OCI-LY7 (cell line): ENCODE data around the gene GLB1L. TPM values are rescaled to one million over a fixed set of nuclear protein-coding genes. Genes with fewer than 3 reads are reported as not detected.

Experiments
- BruUV-seq: library from RNA; stranded (reverse); fragments of 400-500 nt; replicated peaks from 2 replicates; lab custom pipeline; 2021; lab: Mats Ljungman, UMichigan
- CTCF ChIA-PET: fragments of 300-600 bp; sonication (Branson Sonifier 250); formaldehyde crosslinking; loops from one replicate; lab custom pipeline; 2022; ENCODE audit warnings: antibody characterized with exemption; ENCODE audit not compliant: unreplicated experiment; lab: Charles Lee
- POLR2A ChIA-PET: fragments of 300-600 bp; sonication (Branson Sonifier 250); formaldehyde crosslinking; loops from one replicate; lab custom pipeline; 2022; ENCODE audit warnings: antibody characterized with exemption; lab: Charles Lee
- DNase-seq: peaks from one replicate; pipeline ENCODE4 v3.0.0-alpha.2; 2015; ENCODE audit warnings: low spot score
- H2AFZ ChIP-seq: fragments of 200-600 bp; sonication (generic), shearing (Covaris generic); 2 replicates; pipeline ENCODE4 v1.6.1; 2014; ENCODE audit warnings: mild to moderate bottlenecking, antibody characterized with exemption, low read length, moderate library complexity
- H3K27ac ChIP-seq: fragments of 200-600 bp; sonication (generic); 2 replicates; pipeline ENCODE4 v1.5.1; 2014; ENCODE audit warnings: mixed run types, low read depth, mild to moderate bottlenecking, moderate library complexity, low read length, inconsistent platforms; ENCODE audit not compliant: poor library complexity, severe bottlenecking
- H3K36me3 ChIP-seq: fragments of 200-600 bp; sonication (generic); 2 replicates; pipeline ENCODE4 v1.6.1; 2014; ENCODE audit warnings: mild to moderate bottlenecking, antibody characterized with exemption, low read length, moderate library complexity, mixed read lengths; ENCODE audit not compliant: insufficient read depth
- H3K4me1 ChIP-seq: fragments of 200-600 bp; sonication (generic); 2 replicates; pipeline ENCODE4 v1.5.1; 2014; ENCODE audit warnings: mild to moderate bottlenecking, low read length; ENCODE audit not compliant: insufficient read depth, poor library complexity, severe bottlenecking
- H3K4me2 ChIP-seq: fragments of 200-600 bp; sonication (generic); 2 replicates; pipeline ENCODE4 v1.6.1; 2014; ENCODE audit warnings: mild to moderate bottlenecking, low read length
- H3K4me3 ChIP-seq: fragments of 200-600 bp; sonication (generic); 2 replicates; pipeline ENCODE4 v1.5.1; 2014; ENCODE audit warnings: mild to moderate bottlenecking, low read depth, low read length; ENCODE audit not compliant: poor library complexity, severe bottlenecking
- H3K79me2 ChIP-seq: fragments of 200-600 bp; sonication (generic); 2 replicates; pipeline ENCODE4 v1.6.1; 2016; ENCODE audit warnings: low read depth, mild to moderate bottlenecking, low read length, moderate library complexity, mixed read lengths; ENCODE audit not compliant: insufficient read depth
- H3K9me2 ChIP-seq: fragments of 200-600 bp; sonication (generic); 2 replicates; pipeline ENCODE4 v1.6.1; 2016; ENCODE audit warnings: mild to moderate bottlenecking, low read length, mixed read lengths; ENCODE audit not compliant: insufficient read depth
- H3K9me3 ChIP-seq: fragments of 200-600 bp; sonication (generic); 2 replicates; pipeline ENCODE4 v1.6.1; 2014; ENCODE audit warnings: mild to moderate bottlenecking, mixed run types, low read length, mixed read lengths
- H4K20me1 ChIP-seq: fragments of 200-600 bp; sonication (generic); 2 replicates; pipeline ENCODE4 v1.6.1; 2014; ENCODE audit warnings: mild to moderate bottlenecking, antibody characterized with exemption, low read length, moderate library complexity, mixed read lengths; ENCODE audit not compliant: insufficient read depth
- CTCF ChIP-seq: fragments of 200-600 bp; sonication (generic); conservative IDR thresholded peaks from 2 replicates; pipeline ENCODE4 v1.5.1; 2014; ENCODE audit warnings: mild to moderate bottlenecking, antibody characterized with exemption, low read length, moderate library complexity, mixed read lengths
- EZH2phosphoT487 ChIP-seq: fragments of 200-600 bp; sonication (generic); IDR thresholded peaks from 2 replicates; pipeline ENCODE4 v1.6.1; 2018; ENCODE audit warnings: low read depth, borderline replicate concordance, mild to moderate bottlenecking, mixed run types, antibody characterized with exemption, low read length, moderate library complexity, mixed read lengths
- intact Hi-C: fragments of 100-400 bp; cut with micrococcal nuclease; formaldehyde crosslinking; loops from one replicate; pipeline ENCODE4 v1.10.0; 2022; ENCODE audit not compliant: unreplicated experiment
- total RNA-seq, 2 experiments: library from RNA; depleted of rRNA in 1 of 2; stranded (reverse); fragments of >200 nt in 1 of 2; shearing (Covaris generic) in 1 of 2; gene quantifications; 2 replicates each; pipeline ENCODE4 v1.2.3, GENCODE V29; 2014 to 2022

The GLB1L gene
- total RNA-seq, 2 experiments from 2014 or later = 6.9 to 8.6 TPM

GRCh38 chr2:219243291-219243761 is 1.9 kb downstream of the GLB1L start:
- CTCF ChIA-PET = no interaction called here
- no peak overlapping the region for H3K4me2 ChIP-seq
- peaks cover 30% of the 10 kb centered on the region for H3K36me3 ChIP-seq
- no peak for DNase-seq
- POLR2A ChIA-PET = no interaction called here
- no peak overlapping the region for H2AFZ ChIP-seq
- H3K4me3 ChIP-seq = no peak overlapping the region
- H4K20me1 ChIP-seq = no peaks in the 10 kb centered on the region
- BruUV-seq = no TSS peak
- peaks cover 34% of the 10 kb centered on the region for H3K4me1 ChIP-seq
- H3K9me2 ChIP-seq = no peaks in the 10 kb centered on the region
- peaks cover 25% of the 10 kb centered on the region; the same call in 1 of the 2 replicates for H3K79me2 ChIP-seq
- intact Hi-C loops = no loop called here
- H3K9me3 ChIP-seq = no peaks in the 10 kb centered on the region
- H3K27ac ChIP-seq = no peak overlapping the region
- TF ChIP-seq EZH2phosphoT487 (no peak), CTCF (no peak)

- Histone ChIP-seq H3K9me3 (no peaks in the 10 kb centered on the region), H4K20me1 (no peaks in the 10 kb centered on the region), H3K4me1 (peaks cover 8% of the 10 kb centered on the region), H3K36me3 (peaks cover 78% of the 10 kb centered on the region), H3K4me2 (no peak overlapping the region), H2AFZ (no peak overlapping the region), H3K27ac (no peak overlapping the region), H3K4me3 (no peak overlapping the region), H3K79me2 (peaks cover 19% of the 10 kb centered on the region; the same call in 1 of the 2 replicates), H3K9me2 (no peaks in the 10 kb centered on the region)
- no peak for TF ChIP-seq EZH2phosphoT487
- no peak for TF ChIP-seq CTCF
- POLR2A ChIA-PET = interaction anchor here (1.2 to 6.0 kb wide), 2 partner anchors 11 to 14 kb away, joined by 3 to 28 read pairs; partner anchors contain the start of genes GLB1L and STK16
- no TSS peak for BruUV-seq
- CTCF ChIA-PET = no interaction called here
- intact Hi-C loops = no loop called here
- no peak for DNase-seq
Measured at GRCh38 chr2:219234331-219234730, 10.9 kb downstream of the GLB1L start.

DNA sequence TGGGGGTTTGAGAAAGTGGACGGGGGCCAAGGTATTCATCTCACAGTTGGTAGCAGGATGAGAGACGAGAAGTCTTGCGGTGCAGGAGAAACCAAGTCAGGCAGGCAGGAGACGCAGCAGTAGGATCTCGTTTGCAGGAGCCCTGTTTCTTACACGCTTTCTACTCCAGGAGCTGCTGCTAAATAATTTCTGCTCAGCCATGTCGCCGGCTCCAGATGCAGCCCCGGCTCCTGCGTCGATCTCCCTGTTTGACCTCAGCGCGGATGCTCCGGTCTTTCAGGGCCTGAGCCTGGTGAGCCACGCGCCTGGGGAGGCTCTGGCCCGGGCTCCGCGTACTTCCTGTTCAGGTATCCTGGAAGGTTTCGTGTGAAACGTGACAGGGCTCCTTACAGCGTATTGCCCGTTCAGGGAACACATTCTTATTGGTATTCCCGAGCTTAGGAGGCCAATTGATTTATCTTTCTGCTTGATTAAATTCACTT is 15.1 kb downstream of the GLB1L start:
- H3K79me2 ChIP-seq = peaks cover 19% of the 10 kb centered on the region; the same call in 1 of the 2 replicates
- peak; percentile 74 for DNase-seq
- peak overlapping the region; percentile 87 for H3K4me3 ChIP-seq
- peak overlapping the region; percentile 75 for H3K4me2 ChIP-seq
- BruUV-seq = TSS peak; percentile 80
- intact Hi-C loops = no loop called here
- peaks cover 16% of the 10 kb centered on the region for H3K4me1 ChIP-seq
- ChIA-PET POLR2A (interaction anchor here (1.2 to 6.0 kb wide), 8 partner anchors 9 to 54 kb away, joined by 3 to 28 read pairs (median 4); partner anchors contain the start of genes CNPPD1, GLB1L, STK16 and TUBA4A), CTCF (interaction anchor here (0.6 kb wide), 1 partner anchor 11 kb away, joined by 5 read pairs; no protein-coding TSS in a partner anchor)
- H4K20me1 ChIP-seq = no peaks in the 10 kb centered on the region
- H3K36me3 ChIP-seq = peaks cover 51% of the 10 kb centered on the region
- H2AFZ ChIP-seq = peak overlapping the region; percentile 42; the same call in 1 of the 2 replicates
- H3K9me3 ChIP-seq = no peaks in the 10 kb centered on the region
- no peaks in the 10 kb centered on the region for H3K9me2 ChIP-seq
- TF ChIP-seq CTCF (no peak), EZH2phosphoT487 (no peak)
- H3K27ac ChIP-seq = peak overlapping the region; percentile 76
